Measurements from ENCODE around the gene MYH2.

DNA sequence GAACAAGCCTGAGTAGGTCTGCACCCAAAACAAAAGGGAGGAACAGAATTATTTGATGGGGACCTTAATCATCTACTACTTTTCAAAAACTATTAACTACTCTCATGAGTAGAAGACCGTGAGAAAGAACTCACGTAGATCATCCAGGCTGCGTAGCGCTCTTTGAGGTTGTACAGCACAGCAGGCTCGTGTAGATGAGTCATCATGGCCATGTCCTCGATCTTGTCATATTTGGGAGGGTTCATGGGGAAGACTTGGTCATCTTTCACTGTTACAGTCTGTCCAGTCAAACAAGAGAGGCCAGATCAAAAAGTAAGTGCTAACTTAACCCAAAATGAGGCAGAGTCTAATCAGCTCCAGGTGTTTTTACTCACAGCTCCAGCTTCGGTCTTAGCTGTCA, 33.4 kb downstream of the MYH2 start:
- TF ChIP-seq CTCF (IDR thresholded peaks at IDR 0.05) (no peak), POLR2AphosphoS5 (IDR thresholded peaks at IDR 0.05; ENCODE audit: insufficient read depth in 1 of 2, low read depth in 1 of 2) (no peak)

Data from vagina (tissue), 2 donors.